HG02981 (cell line): ENCODE measurements around the gene MFAP1.
"Not testable (repeated sequence)": the region's sequence is repeated elsewhere in the genome, so short reads cannot be mapped to it uniquely, and the experiment has no call there.

Source experiments
- ATAC-seq: cut with Tn5 transposase; IDR thresholded peaks from one replicate; pipeline ENCODE4 v1.9.1; 2021; ENCODE audit warnings: mild to moderate bottlenecking, moderate library complexity; ENCODE audit not compliant: unreplicated experiment

The MFAP1 gene

GRCh38 chr15:43824302-43825246, at the start of gene MFAP1:
TSS of gene MFAP1 (minus strand) at chr15:43824690. CDS start at chr15:43824569, 121 bp downstream.
- peak; percentile 75 for ATAC-seq

GRCh38 chr15:43873651-43874050, 49.2 kb upstream of the MFAP1 start:
- no peak for ATAC-seq

- ATAC-seq, result no peak
Measured at GRCh38 chr15:43872416-43873020, 48.0 kb upstream of the MFAP1 start.

GRCh38 chr15:43871835-43872234, 47.3 kb upstream of the MFAP1 start:
- ATAC-seq, result no peak

GRCh38 chr15:43868406-43868805, 43.9 kb upstream of the MFAP1 start:
- no peak for ATAC-seq

GRCh38 chr15:43867096-43867495, 42.6 kb upstream of the MFAP1 start:
- no peak for ATAC-seq

GRCh38 chr15:43866636-43867035, 42.1 kb upstream of the MFAP1 start:
- not testable (repeated sequence) for ATAC-seq

GRCh38 chr15:43859546-43859945, 35.1 kb upstream of the MFAP1 start:
- no peak for ATAC-seq

- ATAC-seq, result no peak
Measured at GRCh38 chr15:43854801-43855200, 30.3 kb upstream of the MFAP1 start.

- no peak for ATAC-seq
Measured at GRCh38 chr15:43852607-43853006, 28.1 kb upstream of the MFAP1 start.

GRCh38 chr15:43851251-43851650, 26.8 kb upstream of the MFAP1 start:
- ATAC-seq, result no peak

GRCh38 chr15:43845421-43845820, 20.9 kb upstream of the MFAP1 start:
- ATAC-seq, result no peak

- not testable (repeated sequence) for ATAC-seq
Measured at GRCh38 chr15:43832485-43832884, 8.0 kb upstream of the MFAP1 start.

- ATAC-seq, result not testable (repeated sequence)
Measured at GRCh38 chr15:43831519-43832052, 7.1 kb upstream of the MFAP1 start.

GRCh38 chr15:43830691-43831275, 6.3 kb upstream of the MFAP1 start:
- ATAC-seq, result not testable (repeated sequence)

- not testable (repeated sequence) for ATAC-seq
Measured at GRCh38 chr15:43829951-43830540, 5.6 kb upstream of the MFAP1 start.

- ATAC-seq, result no peak
Measured at GRCh38 chr15:43828061-43828657, 3.7 kb upstream of the MFAP1 start.

- ATAC-seq, result peak; percentile 61
Measured at GRCh38 chr15:43826508-43827341, 2.2 kb upstream of the MFAP1 start, which contains the start of gene WDR76. TSS of gene WDR76 (plus strand) at chr15:43827002. CDS start at chr15:43827033, 31 bp downstream.

- ATAC-seq, result no peak
Measured at GRCh38 chr15:43826029-43826507, 1.6 kb upstream of the MFAP1 start.
